HepG2 (cell line): Measurements from ENCODE around the gene MAPK14. TPM values are rescaled to one million over a fixed set of nuclear protein-coding genes. Genes with fewer than 3 reads are reported as not detected.

Source experiments
- ATF7 ChIP-seq, 2 experiments: fragments of 450-650 bp in 1 of 2; sonication (generic) in 1 of 2; formaldehyde crosslinking in 1 of 2; IDR thresholded peaks; 2 replicates each; pipeline versions ENCODE4 v1.4.0 to v1.6.1; 2016 to 2020; ENCODE audit warnings: antibody characterized with exemption in 1 of 2, mild to moderate bottlenecking in 1 of 2, missing genetic modification reagents in 1 of 2
- BORCS8-MEF2B ChIP-seq: sonication (generic); formaldehyde crosslinking; IDR thresholded peaks from 2 replicates; pipeline ENCODE4 v1.8.0; 2022; ENCODE audit warnings: mild to moderate bottlenecking, missing genetic modification reagents
- CSRNP2 ChIP-seq: sonication (generic); formaldehyde crosslinking; conservative IDR thresholded peaks from 2 replicates; pipeline ENCODE4 v1.8.0; 2022; ENCODE audit warnings: low read depth, missing genetic modification reagents
- FOSL1 ChIP-seq: sonication (generic); formaldehyde crosslinking; IDR thresholded peaks from 2 replicates; pipeline ENCODE4 v1.9.0; 2021; ENCODE audit warnings: missing genetic modification reagents, borderline replicate concordance
- FOXO4 ChIP-seq: sonication (generic); formaldehyde crosslinking; conservative IDR thresholded peaks from 2 replicates; pipeline ENCODE4 v1.8.1; 2023; ENCODE audit warnings: missing genetic modification reagents
- HDAC1 ChIP-seq: sonication (generic); formaldehyde crosslinking; IDR thresholded peaks from 2 replicates; pipeline ENCODE4 v1.5.1; 2020; ENCODE audit warnings: mild to moderate bottlenecking, missing genetic modification reagents
- KDM4B ChIP-seq: sonication (generic); formaldehyde crosslinking; IDR thresholded peaks from 2 replicates; pipeline ENCODE4 v1.4.0; 2020; ENCODE audit warnings: missing genetic modification reagents
- MYNN ChIP-seq: sonication (generic); formaldehyde crosslinking; IDR thresholded peaks from 2 replicates; pipeline ENCODE4 v1.4.0; 2020; ENCODE audit warnings: mild to moderate bottlenecking, low read depth, missing genetic modification reagents
- NCOA1 ChIP-seq: sonication (generic); formaldehyde crosslinking; IDR thresholded peaks from 2 replicates; pipeline ENCODE4 v1.9.0; 2021; ENCODE audit warnings: missing genetic modification reagents
- PCBP1 ChIP-seq: fragments of 200-400 bp; formaldehyde crosslinking; IDR thresholded peaks from 2 replicates; pipeline ENCODE4 v1.6.1; 2017; ENCODE audit warnings: mild to moderate bottlenecking, low read depth, low read length, borderline replicate concordance
- PRDM4 ChIP-seq: sonication (generic); formaldehyde crosslinking; IDR thresholded peaks from 2 replicates; pipeline ENCODE4 v1.9.0; 2021; ENCODE audit warnings: missing genetic modification reagents, borderline replicate concordance
- RORA ChIP-seq: sonication (generic); formaldehyde crosslinking; IDR thresholded peaks from 2 replicates; pipeline ENCODE4 v1.5.0; 2020; ENCODE audit warnings: mild to moderate bottlenecking, missing genetic modification reagents, moderate library complexity
- TCF12 ChIP-seq, 2 experiments: fragments of 450-650 bp in 1 of 2; sonication (generic) in 1 of 2; formaldehyde crosslinking in 1 of 2; IDR thresholded peaks; 2 replicates each; pipeline versions ENCODE4 v1.6.1 to v1.8.0; 2017 to 2022; ENCODE audit warnings: antibody characterized with exemption in 1 of 2, mild to moderate bottlenecking in 1 of 2, missing genetic modification reagents in 1 of 2, moderate library complexity in 1 of 2
- WIZ ChIP-seq: sonication (generic); formaldehyde crosslinking; IDR thresholded peaks from 2 replicates; pipeline ENCODE4 v1.5.1; 2020; ENCODE audit warnings: mild to moderate bottlenecking, missing genetic modification reagents
- ZNF274 ChIP-seq: sonication (generic); formaldehyde crosslinking; IDR thresholded peaks from 2 replicates; pipeline ENCODE4 v1.5.1; 2020; ENCODE audit warnings: mild to moderate bottlenecking, missing genetic modification reagents
- ZNF446 ChIP-seq: sonication (generic); formaldehyde crosslinking; IDR thresholded peaks from 2 replicates; pipeline ENCODE4 v1.5.0; 2020; ENCODE audit warnings: mild to moderate bottlenecking, missing genetic modification reagents
- ZNF576 ChIP-seq: sonication (generic); formaldehyde crosslinking; IDR thresholded peaks from 2 replicates; pipeline ENCODE4 v1.4.0; 2020; ENCODE audit warnings: mild to moderate bottlenecking, missing genetic modification reagents
- ZNF7 ChIP-seq: IDR thresholded peaks from 2 replicates; pipeline ENCODE4 v1.6.1; 2016; ENCODE audit warnings: missing biosample characterization, missing genetic modification reagents
- ZNF724P ChIP-seq: sonication (generic); formaldehyde crosslinking; IDR thresholded peaks from 2 replicates; pipeline ENCODE4 v1.8.0; 2022; ENCODE audit warnings: missing genetic modification reagents, borderline replicate concordance
- ZNF773 ChIP-seq: sonication (generic); formaldehyde crosslinking; IDR thresholded peaks from 2 replicates; pipeline ENCODE4 v1.4.0; 2020; ENCODE audit warnings: missing genetic modification reagents, borderline replicate concordance
- ZNF780A ChIP-seq: sonication (generic); formaldehyde crosslinking; IDR thresholded peaks from 2 replicates; pipeline ENCODE4 v1.8.0; 2022; ENCODE audit warnings: mild to moderate bottlenecking, missing genetic modification reagents, moderate library complexity
- ZSCAN31 ChIP-seq: sonication (generic); formaldehyde crosslinking; IDR thresholded peaks from 2 replicates; pipeline ENCODE4 v1.5.0; 2020; ENCODE audit warnings: low read depth, mild to moderate bottlenecking, missing genetic modification reagents
- polyA plus RNA-seq, 8 experiments: library from polyadenylated mRNA; depleted of rRNA in 3 of 8; stranded (reverse) in 7 of 8; unstranded in 1 of 8; fragments of >200 nt; fragmentation: Illumina TruSeq in 4 of 8; extraction: Trizol in 4 of 8; gene quantifications; 2 replicates each; pipeline versions ENCODE4 v1.2.1 to v1.2.3, GENCODE V29; 2011 to 2016; ENCODE audit warnings: low read depth in 4 of 8, missing spikeins in 1 of 8, mixed read lengths in 1 of 8; ENCODE audit not compliant: insufficient read depth in 1 of 8
- total RNA-seq, 5 experiments: library from RNA; depleted of rRNA; stranded (reverse); fragments of >200 nt; fragmentation: Illumina TruSeq; extraction: Trizol; gene quantifications; 2 replicates each; pipeline ENCODE4 v1.2.3, GENCODE V29; 2016; ENCODE audit warnings: low read depth in 1 of 5

Gene MAPK14
- total and polyA plus RNA-seq, 2 of the 13 experiments (the other 11 are each of a cell fraction or from before 2014, with no cell fraction given) = 66.3 to 67.3 TPM

- TF ChIP-seq KDM4B (CRISPR knock-in tag) (no peak), CSRNP2 (no peak), ZNF274 (CRISPR knock-in tag) (peak; percentile 80; the same call in 1 of the 2 replicates), ZNF724P (no peak), ZSCAN31 (CRISPR knock-in tag) (no peak; the same call in 1 of the 2 replicates), MYNN (CRISPR knock-in tag) (no peak), HDAC1 (CRISPR knock-in tag) (0 out of 2 replicates have a peak, but pooled peaks have one; percentile 1), NCOA1 (0 out of 2 replicates have a peak, but pooled peaks have one; percentile 56), ATF7 (IDR thresholded peaks at IDR 0.05) (no peak), ATF7 (CRISPR knock-in tag; IDR thresholded peaks at IDR 0.05) (no peak), ZNF576 (CRISPR knock-in tag) (peak; percentile 37; the same call in 1 of the 2 replicates), TCF12 (IDR thresholded peaks at IDR 0.05) (no peak), TCF12 (CRISPR knock-in tag; IDR thresholded peaks at IDR 0.05) (peak; percentile 75; the same call in 1 of the 2 replicates), RORA (CRISPR knock-in tag) (no peak), BORCS8-MEF2B (CRISPR knock-in tag) (no peak), ZNF446 (CRISPR knock-in tag) (0 out of 2 replicates have a peak, but pooled peaks have one; percentile 43), ZNF780A (no peak), ZNF773 (CRISPR knock-in tag) (no peak), WIZ (CRISPR knock-in tag) (no peak), ZNF7 (CRISPR knock-in tag) (no peak), PCBP1 (peak; percentile 66; the same call in 1 of the 2 replicates), FOSL1 (0 out of 2 replicates have a peak, but pooled peaks have one; percentile 4), PRDM4 (no peak), FOXO4 (CRISPR knock-in tag) (no peak)
Observed at GRCh38 chr6:36028088-36028876, 674 bp downstream of the MAPK14 start (continued).
